ENCODE data around the gene PPFIA3.

- TF ChIP-seq CTCF (IDR thresholded peaks at IDR 0.05; ENCODE audit: low read depth, low read length): no peak
- no peak for TF ChIP-seq POLR2A (IDR thresholded peaks at IDR 0.05; ENCODE audit: extremely low read depth, insufficient read length)
- no peak for TF ChIP-seq MYC (IDR thresholded peaks at IDR 0.05; ENCODE audit: low read depth, low read length)
Measured at GRCh38 chr19:49148784-49149651, 29.7 kb downstream of the PPFIA3 start.

Measured in NB4 (cell line).